Fibroblast of skin of back (primary cell): ENCODE results near the gene RUSC1.
"Not testable (repeated sequence)": the region's sequence is repeated elsewhere in the genome, so short reads cannot be mapped to it uniquely, and the experiment has no call there.

Source experiments
- DNase-seq: peaks from one replicate; pipeline ENCODE4 v3.0.0-alpha.2; 2013

The RUSC1 gene

GRCh38 chr1:155324037-155324716 is 3.5 kb downstream of the RUSC1 start:
- DNase-seq: peak; percentile 97

- DNase-seq: peak; percentile 58
These were observed 4.3 kb downstream of the RUSC1 start for GRCh38 chr1:155324717-155325602.

- DNase-seq: no peak
These were observed 4.9 kb downstream of the RUSC1 start for GRCh38 chr1:155325603-155325893.

DNA sequence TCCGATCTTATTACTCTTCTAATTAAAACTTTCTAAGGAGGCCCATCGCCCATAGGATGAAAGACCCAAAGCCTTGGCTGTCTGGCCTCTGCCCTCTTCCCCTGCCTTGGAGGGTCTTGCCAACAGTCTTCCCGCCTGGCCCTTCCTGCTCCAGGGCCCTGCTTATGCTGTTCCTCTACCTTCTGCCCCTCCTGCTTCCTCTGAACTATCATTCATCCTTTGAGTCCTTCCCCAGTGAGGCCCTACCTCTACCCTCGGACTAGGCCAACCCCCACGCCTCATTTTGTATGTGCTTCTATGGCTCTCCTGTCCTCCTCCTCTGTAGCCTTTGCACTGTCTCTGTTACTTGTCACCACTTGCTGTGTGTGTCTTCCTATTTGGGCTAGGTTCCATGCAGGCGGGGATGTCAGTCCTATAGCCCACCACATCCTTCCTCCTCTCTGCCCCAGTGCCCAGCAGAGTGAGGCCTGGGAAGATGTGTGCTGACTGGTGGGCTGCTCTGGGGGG is 5.4 kb downstream of the RUSC1 start:
- DNase-seq: no peak

GRCh38 chr1:155326631-155327037 is 5.9 kb downstream of the RUSC1 start:
- no peak for DNase-seq

DNA sequence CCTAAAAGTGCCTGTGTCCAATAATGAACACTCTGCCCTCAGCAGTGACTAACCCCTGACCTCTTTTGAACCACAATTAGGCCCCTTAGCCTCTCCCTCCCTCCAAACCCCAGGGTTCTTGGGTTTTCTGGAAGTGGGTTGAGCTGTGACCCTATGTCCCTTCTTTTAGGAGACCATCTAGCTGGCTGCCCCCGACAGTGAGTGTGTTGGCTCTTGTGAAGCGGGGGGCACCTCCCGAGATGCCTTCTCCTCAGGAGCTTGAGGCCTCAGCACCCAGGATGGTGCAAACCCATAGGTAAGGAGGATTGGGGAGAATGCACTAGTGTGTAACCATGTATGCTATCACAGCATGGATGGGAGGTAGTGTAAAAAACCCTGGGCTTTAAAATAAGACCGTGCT is 7.3 kb downstream of the RUSC1 start:
- DNase-seq: no peak

DNA sequence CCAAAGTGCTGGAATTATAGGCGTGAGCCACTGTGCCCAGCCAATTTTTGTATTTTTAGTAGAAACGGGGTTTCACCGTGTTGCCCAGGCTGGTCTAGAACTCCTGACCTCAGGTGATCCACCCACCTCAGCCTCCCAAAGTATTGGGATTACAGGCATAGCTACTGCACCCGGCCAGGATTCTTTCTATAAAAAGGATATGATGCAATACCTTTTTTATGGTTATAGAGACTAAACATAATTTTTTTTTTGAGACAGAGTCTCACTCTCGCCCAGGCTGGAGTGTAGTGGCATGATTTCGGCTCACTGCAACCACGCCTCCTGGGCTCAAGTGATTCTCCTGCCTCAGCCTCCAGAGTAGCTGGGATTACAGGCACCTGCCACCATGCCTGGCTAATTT is 8.2 kb downstream of the RUSC1 start:
- DNase-seq: not testable (repeated sequence)

DNA sequence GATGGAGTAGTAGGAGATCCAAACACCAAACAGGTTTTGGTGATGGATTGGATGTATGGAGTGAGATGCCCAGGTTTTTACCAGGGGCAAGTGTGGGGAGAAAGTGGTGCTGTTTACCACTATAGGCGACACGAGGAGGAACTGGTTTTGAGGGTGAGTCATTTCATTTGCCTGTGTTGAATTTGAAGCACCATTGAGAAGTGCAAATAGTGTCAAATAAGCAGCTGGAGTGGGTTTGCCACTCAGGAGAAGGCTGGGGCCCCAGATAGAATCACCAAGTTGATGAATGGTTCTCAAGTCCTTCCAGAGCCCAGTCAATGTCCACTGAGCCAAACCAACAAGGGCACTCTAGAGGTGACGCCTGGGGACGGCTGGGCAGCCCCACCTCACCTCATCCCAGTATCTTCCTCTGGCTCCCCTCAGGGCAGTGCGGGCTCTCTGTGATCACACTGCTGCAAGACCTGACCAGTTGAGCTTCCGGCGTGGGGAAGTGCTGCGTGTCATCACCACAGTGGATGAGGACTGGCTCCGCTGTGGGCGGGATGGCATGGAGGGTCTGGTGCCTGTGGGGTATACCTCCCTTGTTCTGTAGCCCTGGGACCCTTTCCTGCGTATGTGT is 9.4 kb downstream of the RUSC1 start:
- DNase-seq: no peak

- no peak for DNase-seq
These were observed 14.3 kb downstream of the RUSC1 start for GRCh38 chr1:155334962-155335361.

DNA sequence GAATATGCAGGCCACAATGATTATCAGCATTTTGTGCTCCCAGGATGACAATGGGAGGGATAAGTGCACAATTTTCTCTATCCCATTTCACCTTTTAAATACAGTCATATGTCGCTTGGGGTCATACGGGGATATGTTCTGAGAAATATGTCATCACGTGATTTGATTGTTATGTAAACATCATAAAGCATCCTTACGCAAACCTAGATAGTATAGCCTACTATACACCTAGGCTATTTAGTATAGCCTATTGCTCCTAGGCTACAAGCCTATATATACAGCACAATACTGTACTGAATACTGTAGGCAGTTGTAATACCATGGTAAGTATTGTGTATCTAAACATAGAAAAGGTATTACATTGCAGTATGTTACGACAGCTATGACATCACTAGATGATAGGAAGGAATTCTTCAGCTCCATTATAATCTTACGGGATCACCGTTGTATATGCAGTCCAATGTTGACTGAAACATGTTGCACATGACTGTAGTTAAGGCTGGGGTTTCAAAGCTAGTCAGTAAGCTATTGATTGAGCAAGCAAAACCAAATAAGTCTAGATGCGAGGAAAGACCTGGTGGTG is 18.9 kb downstream of the RUSC1 start:
- no peak for DNase-seq

DNA sequence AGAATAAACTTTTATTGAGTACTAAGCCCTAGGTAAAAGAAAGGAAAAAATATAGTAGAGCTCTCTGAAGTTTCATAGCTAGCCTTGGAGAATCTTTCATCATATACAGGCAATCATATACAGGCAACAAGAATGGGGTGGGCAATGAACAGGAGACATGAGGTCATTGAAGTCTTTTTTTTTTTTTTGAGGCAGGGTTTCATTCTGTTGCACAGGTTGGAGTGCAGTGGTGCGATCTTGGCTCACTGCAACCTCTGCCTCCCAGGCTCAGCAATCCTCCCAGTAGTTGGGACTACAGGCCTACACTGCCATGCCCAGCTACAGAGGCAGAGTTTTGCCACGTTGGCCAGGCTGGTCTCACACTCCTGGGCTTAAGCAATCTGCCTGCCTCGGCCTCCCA is 22.1 kb downstream of the RUSC1 start:
- DNase-seq: no peak

DNA sequence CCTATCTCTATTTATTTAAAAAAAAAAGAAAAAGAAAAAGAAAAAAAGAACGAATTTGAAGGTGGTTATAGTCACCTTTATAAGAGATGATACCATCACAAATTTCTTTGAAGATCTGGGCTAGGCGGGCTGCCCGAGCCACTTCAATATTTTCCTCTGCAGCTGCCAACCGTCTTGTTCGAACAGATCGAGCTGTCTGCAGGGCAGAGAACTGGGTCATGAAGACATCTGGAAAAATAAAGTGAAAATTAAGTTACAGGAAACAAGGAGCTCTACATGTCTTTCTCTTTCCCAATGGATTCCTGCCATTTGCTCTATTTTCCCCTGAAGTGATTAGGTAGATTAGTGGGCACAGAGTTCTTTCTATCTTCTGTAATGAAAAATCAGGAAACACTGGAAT is 31.9 kb downstream of the RUSC1 start:
- DNase-seq: no peak

DNA sequence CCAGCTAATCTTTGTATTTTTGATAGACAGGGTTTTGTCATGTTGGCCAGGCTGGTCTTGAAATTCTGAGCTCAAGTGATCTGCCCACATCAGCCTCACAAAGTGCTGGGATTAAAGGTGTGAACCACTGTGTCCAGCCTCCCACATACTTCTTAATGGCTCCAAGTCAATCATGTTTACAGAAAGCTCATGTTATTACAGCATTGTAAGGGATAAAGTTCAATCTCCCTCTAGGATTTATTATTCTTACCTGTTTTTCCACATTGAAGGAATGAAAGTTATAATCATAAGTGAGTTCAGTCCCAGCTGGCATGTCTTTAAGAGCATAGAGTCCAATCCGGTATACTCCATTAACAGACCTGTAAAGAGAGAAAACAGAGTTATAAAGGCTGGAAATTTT is 39.4 kb downstream of the RUSC1 start:
- DNase-seq: no peak

DNA sequence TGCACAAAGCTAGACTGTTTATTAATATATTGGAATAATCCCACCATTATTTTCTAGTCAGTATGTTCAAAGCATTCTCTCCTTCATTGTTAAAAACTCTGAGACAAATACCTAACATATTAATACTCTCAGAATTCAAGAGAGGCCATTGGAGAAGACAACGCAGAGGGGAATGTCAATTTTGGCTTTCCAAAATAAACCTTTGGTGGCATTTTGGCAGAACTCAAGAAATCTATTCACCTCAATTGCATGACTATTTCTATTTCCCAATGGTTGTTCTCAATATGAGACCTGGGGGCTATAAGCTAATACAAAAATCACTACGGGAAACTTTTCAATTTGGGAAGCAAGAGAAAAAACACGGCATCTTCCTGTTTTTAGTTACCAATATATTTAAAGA is 58.5 kb downstream of the RUSC1 start:
- DNase-seq: no peak

GRCh38 chr1:155379631-155380090 is 59.0 kb downstream of the RUSC1 start:
- peak; percentile 85 for DNase-seq
